Immature natural killer cell (primary cell): ENCODE results near the gene PPIL6. TPM values are rescaled to one million over a fixed set of nuclear protein-coding genes. Genes with fewer than 3 reads are reported as not detected.

Source experiments
- DNase-seq, 3 donors: peaks; one replicate each; pipeline ENCODE4 v3.0.0; 2022; ENCODE audit warnings: mixed read lengths in 1 of 3
- H3K27ac Mint-ChIP-seq, 6 donors: one replicate each; pipeline ENCODE4 v1.8.0; 2020; ENCODE audit warnings: mixed read lengths in 6 of 6, mild to moderate bottlenecking in 5 of 6, inconsistent platforms in 4 of 6, moderate library complexity in 3 of 6
- H3K27me3 Mint-ChIP-seq, 3 donors: one replicate each; pipeline ENCODE4 v1.8.0; 2020 to 2021; ENCODE audit warnings: low read depth in 3 of 3, mild to moderate bottlenecking in 3 of 3, mixed read lengths in 3 of 3, moderate library complexity in 3 of 3, inconsistent platforms in 1 of 3
- H3K36me3 Mint-ChIP-seq, 3 donors: one replicate each; pipeline ENCODE4 v1.8.0; 2020; ENCODE audit warnings: mixed read lengths in 3 of 3, inconsistent platforms in 2 of 3, mild to moderate bottlenecking in 2 of 3
- H3K4me1 Mint-ChIP-seq, 2 donors: one replicate each; pipeline ENCODE4 v1.8.0; 2020; ENCODE audit warnings: inconsistent platforms in 2 of 2, mild to moderate bottlenecking in 2 of 2, mixed read lengths in 2 of 2, moderate library complexity in 1 of 2
- H3K4me3 Mint-ChIP-seq, 5 donors: one replicate each; pipeline ENCODE4 v1.8.0; 2020; ENCODE audit warnings: mild to moderate bottlenecking in 5 of 5, mixed read lengths in 5 of 5, inconsistent platforms in 3 of 5, moderate library complexity in 3 of 5
- H3K9me3 Mint-ChIP-seq, 6 donors: one replicate each; pipeline ENCODE4 v1.8.0; 2020; ENCODE audit warnings: mild to moderate bottlenecking in 6 of 6, mixed read lengths in 6 of 6, inconsistent platforms in 4 of 6, moderate library complexity in 3 of 6
- polyA plus RNA-seq, 3 donors: library from polyadenylated mRNA; unstranded; fragments of 300-500 nt; fragmentation: Illumina TruSeq; gene quantifications; one replicate each; pipeline ENCODE4 v1.2.3, GENCODE V29; 2021

Gene PPIL6
- polyA plus RNA-seq, 3 donors from 2014 or later: 0.15 to 1.0 (median 0.44) TPM

DNA sequence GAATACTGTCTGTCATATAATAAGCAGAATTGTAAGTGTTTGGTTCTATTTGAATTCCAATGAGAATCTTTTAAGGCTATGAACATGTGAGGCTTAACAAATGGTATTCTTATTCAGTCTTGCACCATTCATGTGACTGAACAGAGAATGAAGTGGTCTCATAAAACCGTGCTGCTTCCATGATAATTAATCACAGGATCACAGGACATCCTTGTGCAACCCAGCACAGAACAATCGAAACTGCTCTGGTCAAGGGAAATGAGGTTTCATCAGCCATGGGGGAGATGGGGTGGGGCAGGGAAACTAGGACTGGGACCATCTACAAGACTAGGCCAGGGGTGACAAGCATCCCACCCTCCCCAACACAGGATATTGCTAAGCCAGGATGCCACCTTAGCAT, 6.0 kb downstream of the PPIL6 start:
- peaks cover 0 to 6% (median 0%) of the 10 kb centered on the region in 3 donors for H3K27me3 Mint-ChIP-seq
- H3K9me3 Mint-ChIP-seq: no peaks in the 10 kb centered on the region
- no peak for DNase-seq
- no peak overlapping the region for H3K27ac Mint-ChIP-seq
- H3K4me1 Mint-ChIP-seq: peaks cover 0 to under 1% of the 10 kb centered on the region in 2 donors
- H3K4me3 Mint-ChIP-seq: no peak overlapping the region
- H3K36me3 Mint-ChIP-seq: no peaks in the 10 kb centered on the region

DNA sequence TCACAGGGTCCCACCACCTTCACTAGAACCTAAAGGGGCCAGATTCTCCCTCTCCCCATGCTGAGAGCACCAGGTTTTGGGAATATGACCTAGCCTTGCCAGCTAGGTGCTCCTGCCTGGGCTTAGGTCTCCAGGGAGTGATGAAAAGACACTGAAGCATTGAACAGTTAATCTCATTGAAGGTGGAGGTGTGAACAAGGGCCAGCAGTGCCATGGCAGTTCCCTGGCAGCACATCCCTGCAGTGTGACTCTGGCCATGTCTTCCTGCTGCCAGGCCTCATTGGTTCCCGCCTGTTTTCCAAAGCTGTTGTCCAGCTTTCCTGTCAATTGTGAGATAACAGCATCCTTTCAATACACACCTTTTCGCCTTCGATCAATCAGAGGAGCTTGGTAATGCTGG, 10.9 kb downstream of the PPIL6 start:
- H3K4me1 Mint-ChIP-seq: peaks cover 0 to 5% of the 10 kb centered on the region in 2 donors
- peaks cover 0 to 1% (median 0%) of the 10 kb centered on the region in 3 donors for H3K27me3 Mint-ChIP-seq
- no peaks in the 10 kb centered on the region for H3K36me3 Mint-ChIP-seq
- H3K27ac Mint-ChIP-seq: no peak overlapping the region
- no peaks in the 10 kb centered on the region for H3K9me3 Mint-ChIP-seq
- no peak for DNase-seq
- no peak overlapping the region for H3K4me3 Mint-ChIP-seq

DNA sequence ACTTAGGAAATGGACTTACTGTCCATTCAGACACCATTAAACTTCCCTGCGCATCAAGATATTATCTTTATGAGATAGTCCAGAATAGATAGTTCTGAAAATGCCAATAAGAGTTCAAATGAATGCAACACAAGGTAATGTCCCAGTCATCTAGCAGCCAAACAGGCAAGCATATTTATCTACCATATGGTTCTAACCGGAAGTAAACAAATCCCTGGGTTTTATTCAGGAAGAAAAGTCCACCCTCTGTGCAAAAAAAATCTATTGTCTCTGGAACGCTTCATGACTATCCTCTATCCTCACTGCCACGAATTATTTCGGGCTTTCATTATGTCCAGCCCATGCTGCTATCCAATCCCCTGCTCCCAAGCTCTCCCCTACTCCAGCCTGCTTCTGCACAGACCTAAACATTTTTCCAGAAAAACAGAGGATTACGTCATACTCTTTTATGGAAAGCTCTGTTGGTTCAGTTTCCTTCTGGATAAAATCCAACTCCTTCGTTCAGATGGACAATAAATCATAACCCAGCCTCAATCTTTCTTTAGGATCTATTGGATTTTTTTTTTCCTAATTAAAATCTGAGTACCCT, 11.4 kb downstream of the PPIL6 start:
- Mint-ChIP-seq H3K27ac (no peak overlapping the region), H3K9me3 (no peaks in the 10 kb centered on the region)

DNA sequence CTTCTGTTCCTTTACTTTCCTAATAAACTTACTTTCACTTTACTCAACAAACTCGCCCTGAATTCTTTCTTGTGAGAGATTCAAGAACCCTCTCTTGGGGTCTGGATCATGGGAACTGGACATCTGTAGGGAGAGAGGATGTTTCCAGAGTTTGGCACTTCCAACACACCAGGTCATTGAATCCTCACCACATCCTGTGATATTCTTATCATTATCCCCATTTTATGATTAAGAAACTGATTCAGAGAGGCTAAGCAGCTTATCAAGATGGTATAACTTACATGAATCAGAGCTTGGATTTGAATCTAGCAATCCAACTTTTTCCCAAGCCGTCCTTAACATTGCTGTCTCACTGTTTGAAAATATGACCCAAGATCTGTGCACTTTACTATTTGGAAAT, 15.5 kb downstream of the PPIL6 start:
- no peaks in the 10 kb centered on the region for H3K9me3 Mint-ChIP-seq
- no peak overlapping the region for H3K4me3 Mint-ChIP-seq
- H3K27me3 Mint-ChIP-seq: no peaks in the 10 kb centered on the region
- DNase-seq: no peak
- H3K27ac Mint-ChIP-seq: no peak overlapping the region
- H3K4me1 Mint-ChIP-seq: peaks cover 0 to 5% of the 10 kb centered on the region in 2 donors
- H3K36me3 Mint-ChIP-seq: no peaks in the 10 kb centered on the region

More for the DNA sequence above, 11.4 kb downstream of the PPIL6 start:
- Mint-ChIP-seq H3K4me3 (no peak overlapping the region), H3K36me3 (no peaks in the 10 kb centered on the region), H3K4me1 (peaks cover 0 to 5% of the 10 kb centered on the region in 2 donors), H3K27me3 (peaks cover 0 to 1% (median 0%) of the 10 kb centered on the region in 3 donors)
- DNase-seq: no peak

DNA sequence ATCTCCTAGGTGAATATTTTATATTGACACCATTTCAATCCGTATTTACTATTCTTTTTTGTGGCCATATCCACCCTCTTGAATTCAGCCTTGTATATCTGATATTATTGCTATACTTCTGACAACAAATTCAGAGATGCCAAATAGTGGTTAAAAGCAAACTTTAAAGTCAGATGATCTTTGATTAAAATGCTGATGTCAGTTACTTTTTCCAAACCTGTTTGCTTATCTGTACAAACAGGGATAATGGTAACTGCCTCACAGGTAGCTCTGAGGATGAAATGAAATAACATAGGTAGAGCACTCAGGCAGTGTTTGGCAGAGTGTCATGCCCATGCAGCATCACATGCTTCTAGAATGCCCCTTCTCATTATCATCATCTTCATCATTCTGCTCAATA, 19.2 kb downstream of the PPIL6 start:
- Mint-ChIP-seq H3K9me3 (no peaks in the 10 kb centered on the region), H3K27ac (no peak overlapping the region), H3K4me1 (peaks cover 0 to 5% of the 10 kb centered on the region in 2 donors), H3K4me3 (no peak overlapping the region), H3K27me3 (no peaks in the 10 kb centered on the region), H3K36me3 (no peaks in the 10 kb centered on the region)
- no peak for DNase-seq

DNA sequence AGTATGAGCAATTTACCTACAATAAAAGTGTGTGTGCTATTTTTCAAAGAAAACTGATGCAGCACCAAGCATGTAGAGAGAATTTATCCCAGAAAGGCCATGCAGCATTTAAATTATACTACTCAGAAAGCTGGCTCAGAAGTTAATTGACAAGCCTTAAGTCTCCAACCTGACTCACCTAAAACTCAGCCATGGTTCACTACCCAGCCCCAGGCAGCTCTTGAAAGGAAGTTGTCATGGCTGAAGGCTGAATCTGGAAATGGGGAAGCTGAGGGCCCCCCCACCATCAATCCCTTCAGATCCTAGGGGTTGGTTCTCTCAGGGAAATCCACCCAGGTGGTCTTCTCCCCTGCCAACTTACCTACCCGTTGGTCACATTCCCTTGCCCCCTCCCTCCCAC, 19.7 kb downstream of the PPIL6 start:
- H3K4me1 Mint-ChIP-seq: peaks cover 0 to 5% of the 10 kb centered on the region in 2 donors
- no peaks in the 10 kb centered on the region for H3K27me3 Mint-ChIP-seq
- H3K27ac Mint-ChIP-seq: no peak overlapping the region

DNA sequence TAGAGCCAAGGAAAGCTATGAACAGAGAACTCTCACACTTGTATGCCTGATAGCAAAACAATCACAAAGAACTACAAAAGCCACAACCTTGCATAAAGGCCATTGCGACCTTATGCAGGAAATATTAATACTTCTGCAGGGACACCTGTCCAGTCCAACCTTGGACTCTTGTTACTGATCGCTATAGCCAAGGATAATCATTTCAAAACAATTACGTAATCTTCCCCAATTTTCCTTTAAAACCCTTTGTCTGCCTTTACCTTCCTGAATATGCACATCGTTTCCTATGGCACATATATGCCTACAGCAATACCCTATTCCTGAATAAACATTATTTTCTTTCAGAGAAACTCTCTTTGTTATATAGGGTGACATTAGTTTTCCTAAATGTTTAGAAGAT, 22.8 kb downstream of the PPIL6 start:
- Mint-ChIP-seq H3K27ac (no peak overlapping the region), H3K27me3 (peaks cover 0 to 4% (median 0%) of the 10 kb centered on the region in 3 donors), H3K36me3 (no peaks in the 10 kb centered on the region), H3K9me3 (no peaks in the 10 kb centered on the region), H3K4me3 (no peak overlapping the region), H3K4me1 (no peaks in the 10 kb centered on the region)
- DNase-seq: no peak

More for the DNA sequence above, 19.7 kb downstream of the PPIL6 start:
- Mint-ChIP-seq H3K36me3 (no peaks in the 10 kb centered on the region), H3K4me3 (no peak overlapping the region), H3K9me3 (no peaks in the 10 kb centered on the region)
- no peak for DNase-seq

DNA sequence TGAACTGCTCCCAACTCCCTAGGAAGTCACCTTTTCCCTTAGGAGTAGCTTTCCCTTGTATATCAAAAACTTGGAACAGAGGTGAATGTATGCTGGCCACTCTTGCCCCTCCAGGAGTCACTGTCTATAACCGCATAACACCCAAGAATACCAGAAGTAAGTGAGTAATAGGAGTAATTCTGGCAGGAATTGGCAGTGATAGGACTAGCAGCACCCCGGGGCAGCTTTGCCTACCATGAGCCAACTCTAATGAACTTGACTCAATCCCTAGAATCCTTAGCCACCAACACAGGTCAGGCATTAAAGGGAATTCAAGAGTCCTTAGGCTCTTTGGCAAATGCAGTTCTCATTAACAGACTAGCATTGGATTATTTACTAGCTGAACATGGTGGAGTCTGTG, 29.4 kb downstream of the PPIL6 start:
- no peaks in the 10 kb centered on the region for H3K9me3 Mint-ChIP-seq
- H3K36me3 Mint-ChIP-seq: no peaks in the 10 kb centered on the region
- no peak for DNase-seq
- H3K27me3 Mint-ChIP-seq: peaks cover 2 to 4% (median 3%) of the 10 kb centered on the region in 3 donors
- H3K4me3 Mint-ChIP-seq: no peak overlapping the region
- H3K4me1 Mint-ChIP-seq: no peaks in the 10 kb centered on the region
- H3K27ac Mint-ChIP-seq: no peak overlapping the region

DNA sequence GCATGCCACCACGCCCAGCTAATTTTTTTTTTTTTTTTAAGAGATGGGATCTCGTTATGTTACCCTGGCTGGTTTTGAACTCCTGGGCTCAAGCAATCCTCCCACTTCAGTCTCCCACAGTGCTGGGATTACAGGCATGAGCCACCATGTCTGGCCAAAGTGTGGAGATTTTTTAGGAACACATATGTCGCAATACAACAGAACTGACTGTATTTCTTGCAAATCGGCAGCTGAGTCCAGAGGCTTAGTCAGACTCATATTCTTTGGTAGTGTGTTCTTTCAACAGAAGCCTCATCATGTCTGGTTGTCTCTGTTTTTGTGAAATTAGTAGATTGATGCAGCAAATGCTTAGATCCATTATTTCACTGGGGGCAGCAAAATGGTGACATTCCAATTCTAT, 34.2 kb downstream of the PPIL6 start:
- no peak overlapping the region for H3K27ac Mint-ChIP-seq
- DNase-seq: no peak
- H3K36me3 Mint-ChIP-seq: no peaks in the 10 kb centered on the region
- no peak overlapping the region for H3K4me3 Mint-ChIP-seq
- H3K9me3 Mint-ChIP-seq: no peaks in the 10 kb centered on the region
- no peaks in the 10 kb centered on the region for H3K4me1 Mint-ChIP-seq
- peaks cover 0 to 5% (median 2%) of the 10 kb centered on the region in 3 donors for H3K27me3 Mint-ChIP-seq

DNA sequence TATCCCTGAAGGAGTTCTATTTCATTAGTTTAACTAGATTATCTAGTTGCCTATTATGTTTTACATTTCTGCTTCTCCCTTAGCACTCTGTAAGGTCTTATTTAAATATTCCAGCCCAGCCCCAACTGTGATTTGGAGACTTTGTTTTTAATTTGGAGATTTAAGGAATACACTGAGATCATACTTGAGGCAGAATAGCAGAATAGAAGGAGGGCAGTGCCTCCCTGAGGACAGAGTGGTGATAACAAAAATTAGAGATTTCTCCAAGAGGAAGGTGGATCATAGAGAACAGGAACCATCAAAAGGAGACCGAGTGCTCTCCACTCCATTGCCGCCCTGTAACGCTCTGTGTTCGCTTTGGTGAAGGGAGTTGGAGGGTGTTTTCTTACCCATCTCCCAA, 43.4 kb downstream of the PPIL6 start:
- no peaks in the 10 kb centered on the region for H3K4me1 Mint-ChIP-seq
- H3K4me3 Mint-ChIP-seq: no peak overlapping the region
- H3K9me3 Mint-ChIP-seq: no peaks in the 10 kb centered on the region
- H3K27ac Mint-ChIP-seq: no peak overlapping the region
- peaks cover 0 to 4% (median 0%) of the 10 kb centered on the region in 3 donors for H3K36me3 Mint-ChIP-seq
- DNase-seq: no peak
- H3K27me3 Mint-ChIP-seq: peaks cover 0 to 2% (median 0%) of the 10 kb centered on the region in 3 donors

DNA sequence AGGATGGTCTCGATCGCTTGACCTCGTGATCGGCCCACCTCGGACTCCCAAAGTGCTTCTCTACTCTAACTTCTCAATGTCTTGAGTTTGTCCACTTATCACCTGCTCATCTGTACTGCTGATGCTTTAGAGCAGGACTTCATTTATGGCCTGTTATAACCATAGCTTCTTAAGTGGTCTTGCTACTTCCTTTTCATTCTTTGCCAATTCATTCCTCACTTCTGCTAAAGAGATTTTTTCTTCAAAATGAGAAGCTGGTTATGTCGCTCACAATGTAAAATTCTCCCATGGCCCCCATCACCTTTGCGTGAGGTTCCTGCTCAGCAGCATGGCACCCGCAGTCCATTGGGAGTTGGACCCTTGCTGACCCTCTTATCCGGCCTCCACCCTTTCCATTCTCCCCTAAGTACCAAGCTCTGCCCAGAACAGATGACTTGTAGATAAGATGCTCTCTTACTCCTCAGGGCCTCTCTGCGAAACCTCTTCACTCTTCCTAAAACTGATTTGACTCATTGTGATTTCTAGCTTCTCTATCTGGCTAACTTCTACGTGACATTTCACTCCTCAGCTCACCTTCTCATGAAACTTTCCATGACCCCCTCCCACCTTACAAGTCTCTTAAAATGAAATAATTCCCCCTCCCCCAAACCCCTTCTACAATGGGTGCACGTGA, 44.2 kb downstream of the PPIL6 start:
- Mint-ChIP-seq H3K4me1 (no peaks in the 10 kb centered on the region), H3K9me3 (no peaks in the 10 kb centered on the region), H3K27ac (no peak overlapping the region), H3K36me3 (peaks cover 0 to 4% (median 0%) of the 10 kb centered on the region in 3 donors), H3K4me3 (no peak overlapping the region), H3K27me3 (peaks cover 0 to 2% (median 0%) of the 10 kb centered on the region in 3 donors)
- no peak for DNase-seq

DNA sequence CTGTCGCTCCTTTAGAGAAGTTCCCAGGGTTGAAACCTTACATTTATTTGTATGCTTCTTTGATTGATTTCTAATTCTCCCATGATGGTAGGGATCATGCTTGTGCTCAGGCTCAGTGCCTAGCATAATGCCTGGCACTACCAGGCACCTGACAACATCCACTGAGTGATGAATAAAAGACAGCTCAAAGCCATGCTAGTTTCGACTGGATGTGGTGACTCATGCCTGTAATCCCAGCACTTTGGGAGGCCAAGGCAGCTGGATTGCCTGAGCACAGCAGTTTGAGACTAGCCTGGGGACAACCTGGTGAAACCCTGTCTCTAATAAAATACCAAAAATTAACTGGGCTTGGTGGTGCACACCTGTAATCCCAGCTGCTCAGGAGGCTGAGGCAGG, 46.5 kb downstream of the PPIL6 start:
- Mint-ChIP-seq H3K4me1 (peaks cover 0 to 1% of the 10 kb centered on the region in 2 donors), H3K27ac (peak overlapping the region in 1 of 6 donors; percentile 43), H3K9me3 (no peaks in the 10 kb centered on the region), H3K27me3 (peaks cover 0 to 2% (median 0%) of the 10 kb centered on the region in 3 donors), H3K4me3 (no peak overlapping the region), H3K36me3 (peaks cover 0 to 4% (median 0%) of the 10 kb centered on the region in 3 donors)
- no peak for DNase-seq

DNA sequence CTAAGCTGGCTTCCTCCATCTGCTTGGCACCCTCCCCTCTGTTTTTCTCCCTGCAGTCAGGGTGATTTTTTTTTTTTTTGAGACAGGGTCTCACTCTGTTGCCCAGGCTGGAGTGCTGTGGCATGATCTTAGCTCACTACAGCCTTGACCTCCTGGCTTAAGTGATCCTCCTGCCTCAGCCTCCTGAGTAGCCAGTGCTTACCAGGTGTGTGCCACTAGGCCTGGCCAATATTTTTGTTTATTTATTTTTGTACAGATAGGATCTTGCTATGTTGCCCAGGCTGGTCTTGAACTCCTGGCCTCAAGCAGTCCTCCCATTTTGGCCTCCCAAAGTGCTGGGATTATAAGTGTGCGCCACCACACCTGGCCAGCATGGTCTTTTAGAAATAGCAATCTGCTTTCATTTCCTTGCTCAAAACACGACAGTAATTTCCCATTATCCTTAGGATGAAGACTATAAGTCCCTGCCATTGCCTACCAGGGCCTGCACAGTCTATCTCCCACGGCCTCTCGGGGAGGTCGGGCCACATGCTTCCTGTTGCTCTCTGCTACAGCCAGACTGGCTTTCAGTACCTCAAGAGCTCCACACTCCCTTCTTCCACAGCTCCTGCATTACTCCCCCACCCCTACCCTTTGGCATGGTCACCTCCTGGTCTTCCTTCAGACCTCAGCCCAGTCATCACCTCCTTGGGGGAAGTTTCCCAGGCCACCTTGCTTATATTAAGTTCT, 47.1 kb downstream of the PPIL6 start:
- H3K4me3 Mint-ChIP-seq: no peak overlapping the region

DNA sequence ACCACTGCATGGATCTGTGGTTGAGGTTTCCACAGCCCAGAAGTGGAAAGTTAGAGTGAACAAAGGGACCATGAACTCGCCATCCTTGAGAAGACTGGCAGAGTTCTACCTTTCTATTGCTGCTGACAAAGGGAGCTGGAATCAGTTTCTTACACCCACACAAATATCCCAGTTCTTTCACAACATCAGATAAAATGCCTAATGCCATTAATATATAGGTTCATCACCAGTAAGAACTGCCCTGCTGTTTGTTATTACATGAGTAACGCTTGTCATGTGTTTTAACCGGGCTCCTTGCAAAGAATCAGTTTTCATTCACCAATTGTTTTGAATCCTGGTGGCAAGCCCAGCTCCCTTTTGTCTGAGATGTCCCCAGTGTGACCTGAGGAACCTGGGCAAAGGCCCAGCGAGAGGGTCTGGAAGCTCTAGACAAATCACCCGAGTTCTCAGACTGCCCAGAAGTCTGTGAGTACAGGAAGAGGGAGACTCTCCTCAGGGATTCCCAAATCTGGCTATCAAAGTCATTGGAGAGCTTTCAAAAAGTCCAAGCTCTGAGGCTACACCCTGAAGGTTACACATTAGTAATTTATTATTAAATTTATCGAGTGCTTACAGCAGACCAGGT, 50.7 kb downstream of the PPIL6 start:
- peaks cover 2 to 6% of the 10 kb centered on the region in 2 donors for H3K4me1 Mint-ChIP-seq
- no peak for DNase-seq
- H3K27ac Mint-ChIP-seq: no peak overlapping the region
- H3K27me3 Mint-ChIP-seq: peaks cover 0 to 2% (median under 1%) of the 10 kb centered on the region in 3 donors
- no peak overlapping the region for H3K4me3 Mint-ChIP-seq
- H3K36me3 Mint-ChIP-seq: no peaks in the 10 kb centered on the region
- H3K9me3 Mint-ChIP-seq: no peaks in the 10 kb centered on the region

More for the DNA sequence above, 47.1 kb downstream of the PPIL6 start:
- Mint-ChIP-seq H3K9me3 (no peaks in the 10 kb centered on the region), H3K27me3 (peaks cover 0 to 2% (median 0%) of the 10 kb centered on the region in 3 donors), H3K27ac (peak overlapping the region in 1 of 6 donors; percentile 43), H3K36me3 (peaks cover 0 to 4% (median 0%) of the 10 kb centered on the region in 3 donors), H3K4me1 (peaks cover 0 to 1% of the 10 kb centered on the region in 2 donors)
- DNase-seq: no peak
